ENCODE data around the gene ZNF664. TPM values are rescaled to one million over a fixed set of nuclear protein-coding genes. Genes with fewer than 3 reads are reported as not detected.

Gene ZNF664
- total RNA-seq, 1 experiment from 2014 or later = 124 TPM

GRCh38 chr12:123973552-123974341, 732 bp downstream of the ZNF664 start:
- Histone ChIP-seq H3K79me2 (ENCODE audit: insufficient read depth, low read length) (peaks cover 37% of the 10 kb centered on the region), H4K20me1 (ENCODE audit: insufficient read depth) (no peaks in the 10 kb centered on the region), H3K9ac (ENCODE audit: low read length) (peak overlapping the region; percentile 75), H3K4me3 (replicated peaks in 1 of 2; ENCODE audit: low read depth in 1 of 2, low read length in 2 of 2) (peak overlapping the region; percentile 63 to 85), H3K27ac (ENCODE audit: low read depth, low read length) (peak overlapping the region; percentile 81), H3K4me2 (ENCODE audit: low read length) (peak overlapping the region; percentile 95), H3K9me2 (ENCODE audit: insufficient read depth) (no peaks in the 10 kb centered on the region), H3K9me3 (ENCODE audit: control insufficient read depth in 1 of 2, insufficient read depth in 1 of 2, low read depth in 1 of 2, low read length in 2 of 2) (no peaks in the 10 kb centered on the region), H3K4me1 (ENCODE audit: control insufficient read depth in 1 of 2, insufficient read depth in 2 of 2, low read length in 2 of 2) (peaks cover 10 to 15% of the 10 kb centered on the region in 2 experiments; a peak in 3 of 4 replicates), H3K27me3 (ENCODE audit: insufficient read depth, low read length) (no peaks in the 10 kb centered on the region), H2AFZ (ENCODE audit: low read depth, low read length, poor library complexity, severe bottlenecking) (no peak overlapping the region), H3K36me3 (ENCODE audit: control insufficient read depth in 1 of 2, insufficient read depth in 2 of 2, low read length in 2 of 2) (peaks cover 10% of the 10 kb centered on the region in 2 experiments; a peak in 2 of 4 replicates)
- no peak for DNase-seq (ENCODE audit: low read depth, low spot score)
- POLR2A ChIA-PET = no interaction called here
- CTCF ChIA-PET = no interaction called here
- RAD21 ChIA-PET (ENCODE audit: low non-redundant PET in 1 of 2, low total read pairs in 2 of 2, uncharacterized antibody in 2 of 2, unreplicated experiment in 2 of 2) = no interaction called here
- no TSS peak for BruUV-seq (replicated peaks)
- TF ChIP-seq ZFX (IDR thresholded peaks at IDR 0.05) (peak; percentile 68), ELF1 (IDR thresholded peaks at IDR 0.05; ENCODE audit: borderline replicate concordance, low read depth) (no peak), REST (IDR thresholded peaks at IDR 0.05; ENCODE audit: low read depth) (no peak; the same call in 1 of the 2 replicates), CEBPB (IDR thresholded peaks at IDR 0.05; ENCODE audit: low read depth) (no peak)
- intact Hi-C loops (cut with micrococcal nuclease) = loop anchor here (5.0 kb wide), 1 partner anchor 341 kb away; the partner anchor contains the start of genes EIF2B1 and GTF2H3
- ATAC-seq = peak; percentile 1; the same call in 1 of the 2 replicates

Measured in HCT116 (cell line).